Measurements from ENCODE around the gene FUBP3. TPM values are rescaled to one million over a fixed set of nuclear protein-coding genes. Genes with fewer than 3 reads are reported as not detected.

Gene FUBP3
- total RNA-seq, 1 experiment from 2014 or later: 78.6 TPM

- no peak overlapping the region for H2BK15ac ChIP-seq (ENCODE audit: low read depth, low read length)
- Mint-ChIP-seq H3K9me3 (no peaks in the 10 kb centered on the region), H3K4me1 (no peaks in the 10 kb centered on the region), H3K27ac (no peak overlapping the region), H3K27me3 (ENCODE audit: low read depth) (no peaks in the 10 kb centered on the region), H3K4me3 (no peak overlapping the region), H3K36me3 (ENCODE audit: insufficient read depth in 1 of 3, low read depth in 3 of 3) (peaks cover 2 to 12% (median 9%) of the 10 kb centered on the region in 3 experiments; a peak in 6 of 7 replicates)
- DNase-seq: no peak
- no CpG with 5 or more reads among the region's 3 CpGs for WGBS (ENCODE audit: extremely low coverage, insufficient read length, low lambda C conversion rate)
- no peak overlapping the region for H3K14ac ChIP-seq (ENCODE audit: insufficient read depth, low read length)
- no peaks in the 10 kb centered on the region for H3K9me3 ChIP-seq (ENCODE audit: control insufficient read depth, low read depth, low read length)
- H2BK120ac ChIP-seq (ENCODE audit: low read depth, low read length, poor library complexity, severe bottlenecking): no peak overlapping the region
- no peak overlapping the region for H3K23ac ChIP-seq (ENCODE audit: insufficient read length, low read depth, low read length)
- peaks cover 30% of the 10 kb centered on the region; the same call in 1 of the 2 replicates for H3K79me2 ChIP-seq (ENCODE audit: insufficient read depth, low read length)
- H3K27ac ChIP-seq (ENCODE audit: insufficient read length, low read depth, low read length): no peak overlapping the region
- H4K8ac ChIP-seq (replicated peaks; ENCODE audit: insufficient read length, low read depth, low read length): no peak overlapping the region
- no peak for TF ChIP-seq CTCF (conservative IDR thresholded peaks at IDR 0.05)
- H4K20me1 ChIP-seq (ENCODE audit: control insufficient read depth, insufficient read depth, insufficient read length): no peaks in the 10 kb centered on the region
- no peak overlapping the region for H2BK20ac ChIP-seq (ENCODE audit: low read depth, low read length, poor library complexity, severe bottlenecking)
- no peaks in the 10 kb centered on the region for H3K23me2 ChIP-seq (ENCODE audit: insufficient read length, low read depth, low read length, poor library complexity, severe bottlenecking)
- no peak overlapping the region for H4K5ac ChIP-seq (ENCODE audit: insufficient read length, low read depth, low read length)
- no peak overlapping the region for H3K4me2 ChIP-seq (ENCODE audit: insufficient read depth, insufficient read length, low read length)
- H2AK5ac ChIP-seq (ENCODE audit: insufficient read length, low read length): no peak overlapping the region
- H3K27me3 ChIP-seq (ENCODE audit: insufficient read depth, low read length): no peaks in the 10 kb centered on the region
- no peak overlapping the region for H2BK12ac ChIP-seq (ENCODE audit: insufficient read length, low read depth, low read length)
- H2BK5ac ChIP-seq (ENCODE audit: insufficient read length, low read length): no peak overlapping the region
- H3K4me1 ChIP-seq (ENCODE audit: insufficient read depth, low read length): no peaks in the 10 kb centered on the region
- no peak overlapping the region for H3K18ac ChIP-seq (ENCODE audit: insufficient read length, low read depth, low read length)
- H2AFZ ChIP-seq (ENCODE audit: low read length): no peak overlapping the region
- no peak overlapping the region for H3K9ac ChIP-seq (ENCODE audit: extremely low read depth, insufficient read length, low read length)
- no peak overlapping the region for H3K56ac ChIP-seq (ENCODE audit: insufficient read length, low read depth, low read length)
- no peak overlapping the region for H3T11ph ChIP-seq (ENCODE audit: low read length)
- H4K91ac ChIP-seq (ENCODE audit: insufficient read length, low read depth, low read length): no peak overlapping the region
- no peak overlapping the region for H3K4ac ChIP-seq (ENCODE audit: low read depth, low read length)
- H3K79me1 ChIP-seq (ENCODE audit: insufficient read depth, low read depth, low read length, poor library complexity, severe bottlenecking): peaks cover 12% of the 10 kb centered on the region
Measured at GRCh38 chr9:130590305-130590704, 10.9 kb downstream of the FUBP3 start.

Data from H9 (cell line).